H1 (cell line): ENCODE measurements around the gene ACTR1B. TPM values are rescaled to one million over a fixed set of nuclear protein-coding genes. Genes with fewer than 3 reads are reported as not detected.

Experiments
- CTCF ChIA-PET: fragments of 300-600 bp; sonication (Branson Sonifier 250); formaldehyde crosslinking; loops from one replicate; lab custom pipeline; 2021; ENCODE audit not compliant: partially characterized antibody; lab: Charles Lee
- POLR2A ChIA-PET: fragments of 300-600 bp; sonication (Branson Sonifier 250); formaldehyde crosslinking; loops from one replicate; lab custom pipeline; 2021; ENCODE audit warnings: inconsistent platforms; ENCODE audit not compliant: partially characterized antibody; lab: Charles Lee
- DNase-seq, 2 experiments: peaks; one replicate each; pipeline versions ENCODE4 v3.0.0 to v3.0.0-alpha.2; 2010 to 2022; ENCODE audit warnings: low spot score in 2 of 2, low read depth in 1 of 2, mixed read lengths in 1 of 2
- FAIRE-seq: peaks from 2 replicates; lab custom pipeline; 2011; peaks lifted over from hg19 to GRCh38; lab: Jason Lieb, UNC
- H2AFZ ChIP-seq: 2 replicates; pipeline ENCODE4 v1.8.1; 2012; ENCODE audit warnings: low read length, inconsistent platforms
- H2AK5ac ChIP-seq: 2 replicates; pipeline ENCODE4 v1.6.1; 2013; ENCODE audit warnings: low read depth, low read length
- H2BK120ac ChIP-seq: replicated peaks from 2 replicates; pipeline ENCODE3; 2013; ENCODE audit warnings: low read depth, low read length, inconsistent platforms
- H2BK12ac ChIP-seq: 2 replicates; pipeline ENCODE4 v1.6.1; 2013; ENCODE audit warnings: low read depth, low read length
- H2BK15ac ChIP-seq: 2 replicates; pipeline ENCODE4 v1.6.1; 2013; ENCODE audit warnings: low read length
- H2BK20ac ChIP-seq: 2 replicates; pipeline ENCODE4 v1.6.1; 2013; ENCODE audit warnings: low read length
- H2BK5ac ChIP-seq: 2 replicates; pipeline ENCODE4 v1.6.1; 2013; ENCODE audit warnings: low read depth, low read length
- H3K14ac ChIP-seq: 2 replicates; pipeline ENCODE4 v1.6.1; 2013; ENCODE audit warnings: inconsistent platforms; ENCODE audit not compliant: insufficient read length
- H3K18ac ChIP-seq: 2 replicates; pipeline ENCODE4 v1.6.1; 2013; ENCODE audit warnings: low read length; ENCODE audit errors: extremely low read depth
- H3K23ac ChIP-seq: 2 replicates; pipeline ENCODE4 v1.6.1; 2013; ENCODE audit warnings: inconsistent platforms; ENCODE audit not compliant: insufficient read length
- H3K23me2 ChIP-seq: 2 replicates; pipeline ENCODE4 v1.6.1; 2013; ENCODE audit warnings: low read depth, low read length
- H3K27ac ChIP-seq: 2 replicates; pipeline ENCODE4 v1.6.1; 2011; ENCODE audit warnings: low read depth, low read length, inconsistent platforms
- H3K27me3 ChIP-seq, 4 experiments: replicated peaks in 1 of 4; 1 replicate in 1 of 4; 2 replicates in 3 of 4; pipeline versions ENCODE4 v1.6.1 to v1.8.1; 2011 to 2013; ENCODE audit warnings: low read length in 3 of 4, mild to moderate bottlenecking in 3 of 4, inconsistent platforms in 2 of 4, mixed read lengths in 2 of 4, moderate library complexity in 1 of 4; ENCODE audit not compliant: control insufficient read depth in 3 of 4, insufficient read depth in 3 of 4; ENCODE audit errors: extremely low read depth in 1 of 4
- H3K36me3 ChIP-seq, 4 experiments: 2 replicates each; pipeline versions ENCODE4 v1.6.1 to v1.8.1; 2011 to 2013; ENCODE audit warnings: mild to moderate bottlenecking in 4 of 4, low read length in 3 of 4, moderate library complexity in 2 of 4, control low read depth in 1 of 4, inconsistent platforms in 1 of 4; ENCODE audit not compliant: insufficient read depth in 4 of 4, control insufficient read depth in 2 of 4
- H3K4ac ChIP-seq: replicated peaks from 2 replicates; pipeline ENCODE3; 2013; ENCODE audit warnings: low read length, low read depth, mixed read lengths, inconsistent platforms; ENCODE audit not compliant: insufficient read length
- H3K4me1 ChIP-seq, 4 experiments: replicated peaks in 1 of 4; 1 replicate in 1 of 4; 2 replicates in 3 of 4; pipeline versions ENCODE4 v1.6.1 to v1.8.1; 2011 to 2013; ENCODE audit warnings: low read length in 3 of 4, inconsistent platforms in 2 of 4, mixed read lengths in 1 of 4; ENCODE audit not compliant: insufficient read depth in 4 of 4, control insufficient read depth in 3 of 4
- H3K4me2 ChIP-seq, 2 experiments: 2 replicates each; pipeline versions ENCODE4 v1.6.1 to v1.8.1; 2011 to 2013; ENCODE audit warnings: low read depth in 2 of 2, low read length in 2 of 2, control low read depth in 1 of 2, inconsistent platforms in 1 of 2, mild to moderate bottlenecking in 1 of 2; ENCODE audit not compliant: insufficient read depth in 1 of 2
- H3K4me3 ChIP-seq, 4 experiments: fragments of 200-600, 300-600 bp in 1 of 4; sonication (generic), shearing (Covaris generic), sonication (Bioruptor Twin) in 1 of 4; 2 replicates each; pipeline versions ENCODE4 v1.5.1 to v1.8.1; 2011 to 2016; ENCODE audit warnings: low read length in 4 of 4, low read depth in 3 of 4, control low read depth in 2 of 4, inconsistent platforms in 2 of 4, mild to moderate bottlenecking in 2 of 4, mixed read lengths in 1 of 4, moderate library complexity in 1 of 4; ENCODE audit not compliant: insufficient read depth in 2 of 4; ENCODE audit errors: extremely low read depth in 1 of 4
- H3K56ac ChIP-seq: replicated peaks from 2 replicates; pipeline ENCODE3; 2013; ENCODE audit warnings: low read depth, mild to moderate bottlenecking, mixed read lengths, low read length, inconsistent platforms; ENCODE audit not compliant: insufficient read length
- H3K79me1 ChIP-seq: 2 replicates; pipeline ENCODE4 v1.6.1; 2013; ENCODE audit warnings: low read depth, low read length, control low read depth
- H3K79me2 ChIP-seq, 2 experiments: 2 replicates each; pipeline versions ENCODE4 v1.6.1 to v1.8.1; 2012 to 2013; ENCODE audit warnings: low read length in 2 of 2, mild to moderate bottlenecking in 2 of 2, inconsistent platforms in 1 of 2; ENCODE audit not compliant: insufficient read depth in 2 of 2, control insufficient read depth in 1 of 2
- H3K9ac ChIP-seq, 4 experiments: replicated peaks in 1 of 4; 1 replicate in 1 of 4; 2 replicates in 3 of 4; pipeline versions ENCODE4 v1.6.1 to v1.8.1; 2011 to 2013; ENCODE audit warnings: low read depth in 3 of 4, low read length in 3 of 4, control low read depth in 2 of 4, mild to moderate bottlenecking in 2 of 4, moderate library complexity in 2 of 4, inconsistent platforms in 1 of 4; ENCODE audit errors: extremely low read depth in 1 of 4
- H3K9me3 ChIP-seq, 2 experiments: 2 replicates each; pipeline versions ENCODE4 v1.6.1 to v1.8.1; 2012 to 2013; ENCODE audit warnings: mild to moderate bottlenecking in 2 of 2, moderate library complexity in 2 of 2, control low read depth in 1 of 2, inconsistent platforms in 1 of 2, low read depth in 1 of 2, low read length in 1 of 2, mixed read lengths in 1 of 2; ENCODE audit not compliant: insufficient read depth in 2 of 2
- H4K20me1 ChIP-seq, 2 experiments: replicated peaks in 1 of 2; 2 replicates each; pipeline versions ENCODE3 to v1.8.1; 2011 to 2013; ENCODE audit warnings: inconsistent platforms in 2 of 2, low read length in 2 of 2, mild to moderate bottlenecking in 1 of 2; ENCODE audit not compliant: insufficient read depth in 2 of 2, control insufficient read depth in 1 of 2
- H4K5ac ChIP-seq: 2 replicates; pipeline ENCODE4 v1.6.1; 2013; ENCODE audit warnings: low read length, low read depth, mixed read lengths, inconsistent platforms; ENCODE audit not compliant: insufficient read length
- H4K8ac ChIP-seq: 2 replicates; pipeline ENCODE4 v1.8.0; 2013; ENCODE audit warnings: mild to moderate bottlenecking, moderate library complexity, low read length, inconsistent platforms; ENCODE audit not compliant: insufficient read depth; ENCODE audit errors: extremely low read depth
- H4K91ac ChIP-seq: replicated peaks from 2 replicates; pipeline ENCODE3; 2013; ENCODE audit warnings: low read length, mixed read lengths, inconsistent platforms; ENCODE audit not compliant: insufficient read length
- CTCF ChIP-seq, 3 experiments: IDR thresholded peaks; 1 replicate in 2 of 3; 2 replicates in 1 of 3; pipeline versions ENCODE4 v1.5.1 to v1.6.1; 2011; ENCODE audit warnings: low read length in 3 of 3, mild to moderate bottlenecking in 3 of 3, inconsistent platforms in 2 of 3, low read depth in 1 of 3, moderate library complexity in 1 of 3; ENCODE audit not compliant: insufficient read depth in 1 of 3; ENCODE audit errors: control extremely low read depth in 1 of 3
- EZH2 ChIP-seq: fragments of 200-600 bp; sonication (generic); IDR thresholded peaks from 2 replicates; pipeline ENCODE4 v1.7.1; 2012; ENCODE audit warnings: low read depth, mild to moderate bottlenecking, moderate library complexity, low read length, inconsistent platforms; ENCODE audit not compliant: severe bottlenecking
- JUND ChIP-seq: IDR thresholded peaks from 2 replicates; pipeline ENCODE4 v1.6.1; 2011; ENCODE audit warnings: mild to moderate bottlenecking, improper control_type of control experiment, low read length
- RAD21 ChIP-seq, 2 experiments: IDR thresholded peaks in 1 of 2; conservative IDR thresholded peaks in 1 of 2; 2 replicates each; pipeline ENCODE4 v1.6.1; 2011; ENCODE audit warnings: low read depth in 2 of 2, low read length in 2 of 2, improper control_type of control experiment in 1 of 2, inconsistent platforms in 1 of 2, mild to moderate bottlenecking in 1 of 2, moderate library complexity in 1 of 2
- RBBP5 ChIP-seq: IDR thresholded peaks from 2 replicates; pipeline ENCODE4 v1.7.1; 2012; ENCODE audit warnings: low read depth, mild to moderate bottlenecking, inconsistent platforms, low read length, moderate library complexity, borderline replicate concordance
- YY1 ChIP-seq: IDR thresholded peaks from 2 replicates; pipeline ENCODE4 v1.6.1; 2011; ENCODE audit warnings: low read depth, mild to moderate bottlenecking, low read length
- WGBS, 2 experiments: shearing (Covaris generic) in 1 of 2; methylation state at CpG; one replicate each; pipeline versions ENCODE4 v1.1.6 to v1.1.7; 2013 to 2015; ENCODE audit warnings: low lambda C conversion rate in 2 of 2, mixed read lengths in 2 of 2, inconsistent platforms in 1 of 2, low coverage in 1 of 2, missing lambda C conversion rate in 1 of 2; ENCODE audit not compliant: insufficient replicate concordance in 2 of 2, insufficient coverage in 1 of 2, insufficient read length in 1 of 2; ENCODE audit errors: extremely low coverage in 1 of 2, missing lambda C conversion rate in 1 of 2; 5-methylcytosine and 5-hydroxymethylcytosine counted together
- polyA plus RNA-seq, 7 experiments: library from polyadenylated mRNA; depleted of rRNA in 3 of 7; stranded (reverse) in 5 of 7; unstranded in 2 of 7; fragments of >200 nt in 5 of 7; fragments of 200-250 nt in 2 of 7; gene quantifications; 1 replicate in 5 of 7; 2 replicates in 1 of 7; 4 replicates in 1 of 7; pipeline versions ENCODE4 v1.2.1 to v1.2.3, GENCODE V29; 2011 to 2013; ENCODE audit warnings: missing spikeins in 2 of 7, mixed read lengths in 2 of 7
- total RNA-seq: library from RNA; stranded (reverse); fragmentation: NEBNext Ultra II Directional; extraction: Animal tissue kit (Norgen Biotek cat#: 25700); gene quantifications from 2 replicates; pipeline ENCODE4 v1.2.1, GENCODE V29; 2021

ACTR1B gene
- total and polyA plus RNA-seq, 2 of the 8 experiments (the other 6 are each of a cell fraction or from before 2014, with no cell fraction given) = 40.7 to 56.0 TPM

DNA sequence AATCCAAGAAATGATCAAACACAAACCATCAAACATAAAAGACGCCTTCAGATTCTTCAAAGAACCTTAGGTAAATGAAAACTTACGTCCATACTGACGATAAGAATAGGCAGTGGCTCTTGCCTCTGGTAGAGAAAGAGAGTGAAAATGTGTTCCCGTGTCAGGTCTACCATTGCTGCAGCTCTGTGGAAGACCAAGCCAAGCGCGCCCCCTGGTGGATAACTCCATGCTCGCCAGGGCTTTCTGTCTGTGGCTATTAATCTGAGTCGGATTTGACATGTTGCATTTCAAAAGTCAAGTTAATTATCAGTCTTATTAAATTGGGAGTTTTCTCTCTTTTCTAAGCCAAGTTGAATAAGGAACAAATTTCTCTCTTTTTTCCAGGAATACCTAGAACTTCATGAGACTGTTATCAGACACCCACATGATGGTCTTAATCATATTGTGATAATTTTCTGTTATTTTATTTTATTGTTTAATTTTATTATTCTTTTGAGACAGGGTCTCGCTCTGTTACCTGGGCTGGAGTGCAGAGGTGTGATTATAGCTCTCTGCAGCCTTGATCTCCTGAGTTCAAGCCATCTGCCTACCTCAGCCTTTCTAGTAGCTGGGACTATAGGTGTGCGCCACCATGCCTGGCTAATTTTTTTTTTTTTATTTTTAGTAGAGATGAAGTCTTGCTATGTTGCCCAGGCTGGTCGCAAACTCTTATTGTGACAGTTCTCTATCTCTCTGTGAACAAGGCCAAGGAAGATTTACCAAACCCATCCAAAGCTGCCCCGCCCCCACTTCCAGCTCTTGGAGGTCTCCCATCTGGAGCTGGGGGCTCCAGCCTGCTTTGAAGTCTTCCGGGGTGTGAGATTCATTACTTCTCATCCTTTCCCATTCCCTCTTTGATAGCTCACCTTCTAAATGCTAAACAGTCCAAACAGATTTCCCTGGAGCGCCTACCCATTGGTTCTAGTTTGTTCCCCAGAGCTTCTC is 33.7 kb upstream of the ACTR1B start:
- no peak for TF ChIP-seq RBBP5
- no peak for TF ChIP-seq EZH2
- no peak for TF ChIP-seq JUND
- TF ChIP-seq YY1 = peak; percentile 84
- TF ChIP-seq RAD21 (IDR thresholded peaks at IDR 0.05 in 1 of 2, conservative IDR thresholded peaks at IDR 0.05 in 1 of 2; ENCODE audit: low read depth in 2 of 2, low read length in 2 of 2) = peak; percentile 97 to 100
- peak; percentile 80 to 98 (median 88) for TF ChIP-seq CTCF (IDR thresholded peaks at IDR 0.05; ENCODE audit: control extremely low read depth in 1 of 3, insufficient read depth in 1 of 3, low read depth in 1 of 3, low read length in 3 of 3)
- H3K9me3 ChIP-seq = no peaks in the 10 kb centered on the region
- no peak overlapping the region for H3K27ac ChIP-seq
- H2AFZ ChIP-seq = no peak overlapping the region
- H2BK20ac ChIP-seq = no peak overlapping the region
- no peak overlapping the region for H3K4ac ChIP-seq
- peaks cover 0 to 2% (median 0%) of the 10 kb centered on the region in 4 experiments; a peak in 2 of 7 replicates for H3K4me1 ChIP-seq
- 40% methylated on average over 14 of the region's 14 CpGs; no CpG with 5 or more reads in 1 of the 2 experiments for WGBS, 2 experiments
- no peaks in the 10 kb centered on the region for H3K36me3 ChIP-seq
- H3K18ac ChIP-seq = no peak overlapping the region
- no peak overlapping the region for H4K8ac ChIP-seq
- H3K14ac ChIP-seq = no peak overlapping the region
- no peak overlapping the region for H2AK5ac ChIP-seq
- H4K91ac ChIP-seq = no peak overlapping the region
- ChIA-PET CTCF (interaction anchor here (0.5 to 9.0 kb wide), 26 partner anchors 11 to 1632 kb away, joined by 3 to 202 read pairs (median 6); partner anchors contain the start of genes ACTR1B, ANKRD36B, C2orf92 and COX5B), POLR2A (interaction anchor here (0.8 to 4.9 kb wide), 4 partner anchors 33 to 107 kb away, joined by 3 to 16 read pairs (median 4); partner anchors contain the start of gene ACTR1B)
- H3K23me2 ChIP-seq = no peaks in the 10 kb centered on the region
- no peak overlapping the region for H3K23ac ChIP-seq
- FAIRE-seq (peak; percentile 80), DNase-seq (peak; percentile 67 to 95)
- no peak overlapping the region for H3K4me2 ChIP-seq
- H2BK120ac ChIP-seq = no peak overlapping the region
- no peaks in the 10 kb centered on the region; a peak in 1 of 7 replicates for H3K27me3 ChIP-seq
- no peak overlapping the region for H2BK5ac ChIP-seq
- H2BK15ac ChIP-seq = no peak overlapping the region
- no peaks in the 10 kb centered on the region for H3K79me1 ChIP-seq
- H2BK12ac ChIP-seq = no peak overlapping the region
- H3K79me2 ChIP-seq = no peaks in the 10 kb centered on the region
- no peak overlapping the region for H3K56ac ChIP-seq
- no peak overlapping the region for H3K9ac ChIP-seq
- H4K5ac ChIP-seq = no peak overlapping the region
- no peak overlapping the region for H3K4me3 ChIP-seq
- H4K20me1 ChIP-seq = no peaks in the 10 kb centered on the region
